Measurements from ENCODE around the gene RERG. TPM values are rescaled to one million over a fixed set of nuclear protein-coding genes. Genes with fewer than 3 reads are reported as not detected.

The RERG gene
- total RNA-seq, 1 donor from 2014 or later, result 1.2 TPM

GRCh38 chr12:15234508-15234907 is 13.3 kb upstream of the RERG start:
- H3K4me3 ChIP-seq (ENCODE audit: low read depth, low read length), result no peak overlapping the region
- no peaks in the 10 kb centered on the region for H3K36me3 ChIP-seq (ENCODE audit: control insufficient read depth, insufficient read depth, low read length)
- H3K27me3 ChIP-seq (ENCODE audit: control insufficient read depth, insufficient read depth, low read length), result no peaks in the 10 kb centered on the region
- no peak for TF ChIP-seq CTCF (IDR thresholded peaks at IDR 0.05; ENCODE audit: insufficient read depth, low read length, poor library complexity, severe bottlenecking)
- no peak for DNase-seq (ENCODE audit: low read depth)

- DNase-seq (ENCODE audit: low read depth), result no peak
- TF ChIP-seq CTCF (IDR thresholded peaks at IDR 0.05; ENCODE audit: insufficient read depth, low read length, poor library complexity, severe bottlenecking), result no peak
- no peak overlapping the region for H3K4me3 ChIP-seq (ENCODE audit: low read depth, low read length)
- no peaks in the 10 kb centered on the region for H3K27me3 ChIP-seq (ENCODE audit: control insufficient read depth, insufficient read depth, low read length)
- H3K36me3 ChIP-seq (ENCODE audit: control insufficient read depth, insufficient read depth, low read length), result no peaks in the 10 kb centered on the region
Measured at GRCh38 chr12:15234011-15234410, 12.8 kb upstream of the RERG start.

- no peak for DNase-seq (ENCODE audit: low read depth)
- H3K4me3 ChIP-seq (ENCODE audit: low read depth, low read length), result no peak overlapping the region
- H3K36me3 ChIP-seq (ENCODE audit: control insufficient read depth, insufficient read depth, low read length), result no peaks in the 10 kb centered on the region
- H3K27me3 ChIP-seq (ENCODE audit: control insufficient read depth, insufficient read depth, low read length), result no peaks in the 10 kb centered on the region
- no peak for TF ChIP-seq CTCF (IDR thresholded peaks at IDR 0.05; ENCODE audit: insufficient read depth, low read length, poor library complexity, severe bottlenecking)
Measured at GRCh38 chr12:15232959-15233358, 11.7 kb upstream of the RERG start.

- H3K4me3 ChIP-seq (ENCODE audit: low read depth, low read length), result no peak overlapping the region
- H3K36me3 ChIP-seq (ENCODE audit: control insufficient read depth, insufficient read depth, low read length), result no peaks in the 10 kb centered on the region
- no peaks in the 10 kb centered on the region for H3K27me3 ChIP-seq (ENCODE audit: control insufficient read depth, insufficient read depth, low read length)
- no peak for DNase-seq (ENCODE audit: low read depth)
- no peak for TF ChIP-seq CTCF (IDR thresholded peaks at IDR 0.05; ENCODE audit: insufficient read depth, low read length, poor library complexity, severe bottlenecking)
Measured at GRCh38 chr12:15231493-15231892, 10.3 kb upstream of the RERG start.

DNA sequence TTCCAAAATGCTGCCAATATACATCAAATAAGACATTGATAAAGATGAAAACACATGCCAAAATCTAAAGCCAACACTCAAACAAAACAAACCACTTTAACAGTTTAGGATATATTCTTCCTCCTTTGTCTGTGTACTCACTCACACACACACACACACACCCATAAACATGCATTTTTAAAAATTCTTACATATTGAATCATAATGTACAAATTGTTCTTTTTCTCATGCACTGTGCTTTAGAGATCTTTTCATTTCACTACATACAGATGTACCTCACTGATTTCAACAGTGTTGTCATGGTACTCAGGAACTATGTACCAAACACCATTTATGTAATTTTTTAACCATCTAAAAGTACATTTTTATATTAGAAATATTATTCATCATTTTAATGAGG is 9.5 kb upstream of the RERG start:
- no peak for TF ChIP-seq CTCF (IDR thresholded peaks at IDR 0.05; ENCODE audit: insufficient read depth, low read length, poor library complexity, severe bottlenecking)
- no peak for DNase-seq (ENCODE audit: low read depth)
- H3K27me3 ChIP-seq (ENCODE audit: control insufficient read depth, insufficient read depth, low read length), result no peaks in the 10 kb centered on the region

DNA sequence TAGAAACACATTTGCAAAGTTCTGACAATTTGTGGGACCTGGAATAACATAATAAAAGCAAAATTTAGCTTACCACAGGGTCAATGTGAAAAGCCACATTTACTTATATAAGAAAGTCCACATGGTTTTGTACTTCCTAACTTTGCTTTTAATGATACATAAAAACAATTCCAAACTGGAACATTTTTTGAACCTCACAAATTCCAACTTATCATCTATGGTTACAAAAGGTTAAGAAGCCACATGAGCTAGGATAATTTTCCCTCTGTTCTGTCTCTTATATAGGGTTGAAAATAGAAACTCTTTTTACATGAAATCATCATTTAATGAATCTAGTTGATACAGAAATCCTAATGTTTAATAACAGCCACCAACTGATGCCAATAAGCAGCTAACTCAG is 8.9 kb upstream of the RERG start:
- no peak for TF ChIP-seq CTCF (IDR thresholded peaks at IDR 0.05; ENCODE audit: insufficient read depth, low read length, poor library complexity, severe bottlenecking)
- no peak for DNase-seq (ENCODE audit: low read depth)
- Histone ChIP-seq H3K36me3 (ENCODE audit: control insufficient read depth, insufficient read depth, low read length) (no peaks in the 10 kb centered on the region), H3K27me3 (ENCODE audit: control insufficient read depth, insufficient read depth, low read length) (no peaks in the 10 kb centered on the region), H3K4me3 (ENCODE audit: low read depth, low read length) (no peak overlapping the region)

More for the DNA sequence above, 9.5 kb upstream of the RERG start:
- Histone ChIP-seq H3K36me3 (ENCODE audit: control insufficient read depth, insufficient read depth, low read length) (no peaks in the 10 kb centered on the region), H3K4me3 (ENCODE audit: low read depth, low read length) (no peak overlapping the region)

Measured in kidney epithelial cell (primary cell).